ENCODE measurements around the gene CP. TPM values are rescaled to one million over a fixed set of nuclear protein-coding genes. Genes with fewer than 3 reads are reported as not detected.

CP gene
- total and polyA plus RNA-seq, 2 of the 13 experiments (the other 11 are each of a cell fraction or from before 2014, with no cell fraction given): 42.6 to 789 TPM

GRCh38 chr3:149129326-149130205 lies 92.1 kb downstream of the CP start, which contains the start of gene HPS3 (continued):
- TF ChIP-seq PRDM10 (CRISPR knock-in tag; IDR thresholded peaks at IDR 0.05; ENCODE audit: low read depth): no peak; the same call in 1 of the 2 replicates
- TF ChIP-seq HNF1B (CRISPR knock-in tag; IDR thresholded peaks at IDR 0.05): peak; percentile 68; the same call in 1 of the 2 replicates
- no peak for TF ChIP-seq SP1 (IDR thresholded peaks at IDR 0.05)
- TF ChIP-seq SP1 (CRISPR knock-in tag; IDR thresholded peaks at IDR 0.05): peak; percentile 70
- TF ChIP-seq JUN (CRISPR knock-in tag; IDR thresholded peaks at IDR 0.05): no peak
- TF ChIP-seq BRD4 (CRISPR knock-in tag; IDR thresholded peaks at IDR 0.05): peak; percentile 62; the same call in 1 of the 2 replicates
- TF ChIP-seq ZNF768 (CRISPR knock-in tag; IDR thresholded peaks at IDR 0.05): peak; percentile 74; the same call in 1 of the 2 replicates
- no peak for TF ChIP-seq HDAC6 (IDR thresholded peaks at IDR 0.05; ENCODE audit: low read depth, low read length)
- peak; percentile 72; the same call in 1 of the 2 replicates for TF ChIP-seq ARID2 (CRISPR knock-in tag; IDR thresholded peaks at IDR 0.05; ENCODE audit: borderline replicate concordance)
- peak; percentile 96 for TF ChIP-seq HDAC1 (CRISPR knock-in tag; IDR thresholded peaks at IDR 0.05)
- 0 out of 2 replicates have a peak, but pooled peaks have one; percentile 32 for TF ChIP-seq ZNF430 (CRISPR knock-in tag; IDR thresholded peaks at IDR 0.05)
- peak; percentile 77 for TF ChIP-seq CREB1 (IDR thresholded peaks at IDR 0.05)
- peak; percentile 83 for TF ChIP-seq CREB1 (CRISPR knock-in tag; IDR thresholded peaks at IDR 0.05)
- TF ChIP-seq ZBTB26 (CRISPR knock-in tag; IDR thresholded peaks at IDR 0.05; ENCODE audit: borderline replicate concordance): peak; percentile 67; the same call in 1 of the 2 replicates
- TF ChIP-seq ZNF547 (CRISPR knock-in tag; IDR thresholded peaks at IDR 0.05): peak; percentile 88
- peak; percentile 80 for TF ChIP-seq MYC (CRISPR knock-in tag; IDR thresholded peaks at IDR 0.05; ENCODE audit: borderline replicate concordance)
- TF ChIP-seq HBP1 (CRISPR knock-in tag; IDR thresholded peaks at IDR 0.05; ENCODE audit: low read depth): no peak
- peak; percentile 90 for TF ChIP-seq KDM2A (CRISPR knock-in tag; IDR thresholded peaks at IDR 0.05; ENCODE audit: borderline replicate concordance, low read depth)
- no peak for TF ChIP-seq RBM22 (optimal IDR thresholded peaks at IDR 0.05; ENCODE audit: low read length)
- peak; percentile 64; the same call in 1 of the 2 replicates for TF ChIP-seq ZNF224 (CRISPR knock-in tag; IDR thresholded peaks at IDR 0.05)
- peak; percentile 32; the same call in 1 of the 2 replicates for TF ChIP-seq MIER3 (CRISPR knock-in tag; IDR thresholded peaks at IDR 0.05; ENCODE audit: borderline replicate concordance)
- TF ChIP-seq ZMYM2 (CRISPR knock-in tag; IDR thresholded peaks at IDR 0.05): peak; percentile 30; the same call in 1 of the 2 replicates

Data from HepG2 (cell line).